Skeletal muscle tissue (tissue), 4 donors: ENCODE data around the gene OFD1. TPM values are rescaled to one million over a fixed set of nuclear protein-coding genes. Genes with fewer than 3 reads are reported as not detected.
A peak's percentile ranks its signal among the peaks of the same experiment; 100 is the strongest.

ENCODE experiments used
- H3K27ac ChIP-seq: one replicate; pipeline ENCODE4 v1.7.0; 2013; ENCODE audit warnings: mild to moderate bottlenecking, low read depth, low read length, inconsistent platforms
- H3K27me3 ChIP-seq, 3 donors: one replicate each; pipeline ENCODE4 v1.7.0; 2013; ENCODE audit warnings: low read length in 3 of 3; ENCODE audit not compliant: control insufficient read depth in 3 of 3, insufficient read depth in 3 of 3
- H3K36me3 ChIP-seq, 3 donors: one replicate each; pipeline ENCODE4 v1.7.0; 2013; ENCODE audit warnings: low read length in 3 of 3; ENCODE audit not compliant: control insufficient read depth in 3 of 3, insufficient read depth in 3 of 3
- H3K4me1 ChIP-seq, 3 donors: one replicate each; pipeline ENCODE4 v1.7.0; 2013; ENCODE audit warnings: low read length in 3 of 3, mild to moderate bottlenecking in 3 of 3; ENCODE audit not compliant: control insufficient read depth in 3 of 3, insufficient read depth in 3 of 3
- H3K4me3 ChIP-seq, 3 donors: one replicate each; pipeline ENCODE4 v1.7.0; 2013; ENCODE audit warnings: low read length in 3 of 3
- H3K9ac ChIP-seq, 3 donors: one replicate each; pipeline ENCODE4 v1.7.0; 2013; ENCODE audit warnings: low read length in 3 of 3, mild to moderate bottlenecking in 3 of 3, moderate library complexity in 2 of 3, low read depth in 1 of 3
- H3K9me3 ChIP-seq, 3 donors: one replicate each; pipeline ENCODE4 v1.7.0; 2013; ENCODE audit warnings: low read length in 3 of 3; ENCODE audit not compliant: control insufficient read depth in 3 of 3
- total RNA-seq: library from RNA; depleted of rRNA; stranded (reverse); fragments of >200 nt; gene quantifications from one replicate; pipeline ENCODE4 v1.2.3, GENCODE V29; 2014
- donor health status: Osteomylitis.

The OFD1 gene
- total RNA-seq, 1 donor from 2014 or later, result 7.3 TPM

DNA sequence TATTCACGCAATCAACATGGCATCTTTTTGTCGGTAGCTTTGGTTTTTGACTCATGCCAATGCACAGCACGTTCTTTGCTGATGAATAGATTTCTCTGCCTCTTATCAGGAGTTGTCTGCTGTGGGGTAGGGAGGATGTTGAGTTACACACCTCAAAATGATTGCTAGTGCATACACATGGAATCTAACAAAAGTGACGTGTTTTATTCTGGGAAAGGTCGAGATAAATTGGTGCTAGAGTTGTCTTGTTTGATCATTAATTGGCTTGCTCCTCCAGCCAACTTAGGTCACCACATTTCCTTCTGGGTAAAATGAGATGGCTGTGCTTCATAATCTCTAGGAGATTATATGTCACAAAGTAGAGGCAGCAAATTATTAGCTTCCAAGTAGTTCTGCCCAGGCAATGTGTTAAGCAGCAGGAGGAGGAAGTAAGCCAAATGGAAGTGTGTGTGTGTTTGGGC is 41.7 kb upstream of the OFD1 start:
- Histone ChIP-seq H3K9ac (no peak overlapping the region), H3K4me1 (peaks cover 18 to 31% (median 21%) of the 10 kb centered on the region in 3 donors), H3K9me3 (no peaks in the 10 kb centered on the region), H3K27ac (no peak overlapping the region), H3K36me3 (no peaks in the 10 kb centered on the region), H3K27me3 (peaks cover 0 to 4% (median 0%) of the 10 kb centered on the region in 3 donors), H3K4me3 (no peak overlapping the region)

DNA sequence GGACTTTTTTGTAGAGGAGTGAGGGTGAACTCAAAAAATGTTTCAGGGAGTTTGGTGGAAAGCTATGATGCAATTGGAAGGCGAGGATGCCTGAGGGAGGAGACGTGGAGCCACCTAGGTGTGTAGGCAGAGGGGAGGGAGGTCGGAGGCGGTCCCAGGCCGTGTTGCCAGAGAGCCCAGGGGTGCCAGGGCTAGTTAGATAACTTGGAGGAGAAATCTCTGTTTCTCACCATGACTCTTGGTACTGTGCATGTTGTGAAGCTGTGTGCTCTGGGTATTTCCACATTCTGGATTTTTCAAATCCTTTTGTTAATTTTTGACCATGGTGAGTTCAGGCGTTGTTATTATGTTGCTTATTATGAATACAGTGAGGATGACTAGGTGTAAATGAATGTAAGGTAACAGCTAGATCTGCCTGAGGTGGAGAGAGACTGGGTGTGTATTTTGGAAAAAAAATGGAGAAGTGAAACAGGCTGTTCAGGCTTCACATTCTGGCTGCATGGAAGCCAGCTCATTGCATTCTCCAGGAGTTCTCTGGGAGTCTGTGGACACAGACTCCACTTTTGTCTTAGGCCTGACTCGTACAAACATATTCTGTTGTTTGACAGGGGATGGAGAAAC is 41.1 kb upstream of the OFD1 start:
- Histone ChIP-seq H3K4me1 (peaks cover 18 to 31% (median 21%) of the 10 kb centered on the region in 3 donors), H3K27ac (no peak overlapping the region), H3K36me3 (no peaks in the 10 kb centered on the region), H3K9me3 (no peaks in the 10 kb centered on the region), H3K9ac (no peak overlapping the region), H3K4me3 (no peak overlapping the region), H3K27me3 (peaks cover 0 to 4% (median 0%) of the 10 kb centered on the region in 3 donors)

DNA sequence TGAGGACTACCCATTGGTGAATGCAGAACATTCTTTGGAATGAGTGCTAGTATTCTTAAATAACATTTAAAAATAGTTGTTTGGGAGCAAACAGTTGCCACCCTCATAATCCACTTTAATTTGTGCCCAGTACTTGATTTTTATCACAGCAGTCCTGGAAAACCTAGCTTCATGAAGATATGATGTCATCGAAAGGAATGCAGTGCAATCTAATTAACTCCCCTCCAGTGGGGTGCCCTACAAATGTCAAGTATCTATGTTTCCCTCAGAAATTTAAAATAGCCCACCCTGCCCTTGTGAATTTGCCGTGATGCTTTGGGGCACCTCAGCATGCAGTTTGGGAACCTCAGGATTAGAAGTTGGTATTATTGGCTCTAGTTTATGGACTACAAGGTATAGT is 40.2 kb upstream of the OFD1 start:
- peaks cover 20 to 31% (median 21%) of the 10 kb centered on the region in 3 donors for H3K4me1 ChIP-seq
- peaks cover 0 to 3% (median 0%) of the 10 kb centered on the region in 3 donors for H3K27me3 ChIP-seq
- peak overlapping the region in 1 of 3 donors; percentile 62 for H3K9ac ChIP-seq
- no peaks in the 10 kb centered on the region for H3K9me3 ChIP-seq
- no peaks in the 10 kb centered on the region for H3K36me3 ChIP-seq
- no peak overlapping the region for H3K27ac ChIP-seq
- peak overlapping the region in 1 of 3 donors; percentile 41 for H3K4me3 ChIP-seq

DNA sequence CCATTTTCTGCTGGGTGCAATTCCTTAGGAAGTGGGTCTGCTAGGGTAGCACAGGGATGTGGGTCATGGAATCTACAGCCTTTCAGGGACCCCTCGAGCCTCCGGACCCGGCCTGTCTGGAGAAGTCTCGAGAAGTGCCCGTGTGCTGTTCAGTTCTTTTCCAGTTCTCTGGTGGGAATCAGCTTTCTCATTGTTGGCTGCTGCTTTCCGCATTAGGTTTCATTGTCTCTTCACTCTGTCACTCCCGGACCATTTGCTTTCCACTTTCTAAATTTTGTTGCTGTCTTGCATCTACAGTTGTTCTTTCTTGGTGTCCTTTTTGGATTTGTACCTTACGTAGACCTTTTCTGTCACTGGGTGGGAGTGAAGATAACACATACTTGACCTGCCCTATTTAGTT is 39.6 kb upstream of the OFD1 start:
- peaks cover 17 to 31% (median 23%) of the 10 kb centered on the region in 3 donors for H3K4me1 ChIP-seq
- peak overlapping the region; percentile 9 to 41 (median 35) for H3K4me3 ChIP-seq
- H3K9me3 ChIP-seq, result no peaks in the 10 kb centered on the region
- no peaks in the 10 kb centered on the region for H3K36me3 ChIP-seq
- no peaks in the 10 kb centered on the region for H3K27me3 ChIP-seq
- H3K9ac ChIP-seq, result peak overlapping the region in 2 of 3 donors; percentile 47 to 62
- no peak overlapping the region for H3K27ac ChIP-seq

DNA sequence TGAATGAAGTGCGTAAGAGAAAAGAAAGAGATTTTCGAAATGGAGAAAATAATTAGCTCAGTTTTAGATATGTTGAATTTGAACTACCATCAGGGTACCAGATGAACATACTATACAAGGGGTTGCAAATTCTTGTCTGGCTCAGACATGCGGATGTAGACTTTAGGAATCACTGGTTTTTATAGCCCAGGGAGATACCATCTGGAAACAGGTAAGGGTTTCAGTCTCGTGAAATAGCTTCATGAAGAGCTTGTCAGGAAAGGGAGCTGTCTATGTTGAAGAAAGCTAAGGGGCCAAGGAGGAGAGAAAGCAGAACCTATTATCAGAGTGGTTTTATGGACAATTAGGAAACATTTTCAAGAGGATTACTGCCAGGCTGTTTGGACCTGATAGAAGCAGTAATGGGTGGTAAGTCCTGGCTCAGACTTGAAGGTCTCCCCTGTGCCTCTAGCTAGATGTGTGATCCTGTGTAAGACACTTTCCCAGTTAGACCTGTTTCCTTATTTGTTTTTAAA is 38.9 kb upstream of the OFD1 start:
- H3K9ac ChIP-seq, result no peak overlapping the region
- no peaks in the 10 kb centered on the region for H3K27me3 ChIP-seq
- no peaks in the 10 kb centered on the region for H3K36me3 ChIP-seq
- H3K9me3 ChIP-seq, result no peaks in the 10 kb centered on the region
- peaks cover 17 to 28% (median 23%) of the 10 kb centered on the region in 3 donors for H3K4me1 ChIP-seq
- no peak overlapping the region for H3K27ac ChIP-seq
- no peak overlapping the region for H3K4me3 ChIP-seq

DNA sequence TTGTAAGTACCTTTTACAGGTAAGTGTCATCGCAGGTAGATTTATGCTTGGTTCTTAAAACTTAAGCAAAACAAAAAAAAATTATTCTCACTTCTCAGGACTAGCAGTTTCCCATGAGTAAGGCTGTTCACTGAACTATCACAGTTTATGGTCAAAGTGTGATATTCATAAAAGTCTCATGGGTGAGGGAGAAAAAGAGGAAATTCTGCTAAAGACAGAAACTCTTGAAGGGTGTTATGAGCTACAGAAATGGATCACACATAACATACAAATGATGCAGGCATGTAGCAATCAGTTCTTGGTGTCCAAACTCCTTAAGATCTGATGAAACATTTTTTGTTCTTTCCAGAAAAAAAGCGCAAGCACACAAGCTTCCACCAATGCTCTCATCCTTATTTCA is 37.1 kb upstream of the OFD1 start:
- Histone ChIP-seq H3K27ac (no peak overlapping the region), H3K27me3 (no peaks in the 10 kb centered on the region), H3K4me3 (no peak overlapping the region), H3K9me3 (no peaks in the 10 kb centered on the region), H3K36me3 (no peaks in the 10 kb centered on the region), H3K4me1 (peaks cover 23 to 31% (median 29%) of the 10 kb centered on the region in 3 donors), H3K9ac (no peak overlapping the region)

DNA sequence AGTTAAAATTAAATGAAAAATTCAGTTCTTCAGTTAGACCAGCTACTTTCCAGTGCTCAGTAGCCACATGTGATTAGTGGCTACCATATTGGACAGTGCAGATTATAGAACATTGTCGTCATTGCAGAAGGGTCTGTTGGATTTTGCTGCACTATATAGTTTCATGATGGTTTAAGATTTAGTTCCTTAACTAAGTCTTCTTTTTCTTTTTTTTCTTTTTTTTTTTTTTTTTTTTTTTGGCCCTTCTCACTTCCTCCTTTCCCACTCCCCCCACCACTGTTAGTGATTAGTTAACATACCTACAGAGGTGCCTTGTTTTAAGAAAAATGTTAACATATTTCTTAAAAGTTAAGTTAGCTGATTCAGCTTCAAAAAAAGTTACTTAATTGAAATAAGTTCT is 36.6 kb upstream of the OFD1 start:
- peaks cover 19 to 30% (median 29%) of the 10 kb centered on the region in 3 donors for H3K4me1 ChIP-seq
- no peaks in the 10 kb centered on the region for H3K27me3 ChIP-seq
- no peak overlapping the region for H3K27ac ChIP-seq
- H3K4me3 ChIP-seq, result no peak overlapping the region
- no peaks in the 10 kb centered on the region for H3K9me3 ChIP-seq
- no peak overlapping the region for H3K9ac ChIP-seq
- H3K36me3 ChIP-seq, result no peaks in the 10 kb centered on the region

DNA sequence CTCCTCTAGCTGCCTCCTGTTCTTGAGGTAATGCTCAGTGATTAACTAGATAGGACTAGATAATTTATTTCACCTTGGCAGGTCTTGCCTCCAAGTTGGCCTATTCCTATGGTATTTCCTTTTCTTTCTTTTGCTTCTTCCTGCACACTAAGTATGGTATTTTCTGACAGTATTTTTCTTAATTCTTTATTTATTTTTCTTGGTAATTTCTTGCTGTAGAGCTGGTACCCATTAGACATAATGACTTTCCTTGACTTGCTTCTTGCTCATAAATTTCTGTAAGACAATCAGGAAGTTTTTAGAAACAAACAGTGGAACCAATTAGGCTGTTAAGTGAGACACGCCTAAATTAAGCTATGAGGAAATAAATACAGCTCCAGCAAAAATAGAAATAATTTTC is 36.1 kb upstream of the OFD1 start:
- Histone ChIP-seq H3K27ac (no peak overlapping the region), H3K4me1 (peaks cover 15 to 30% (median 28%) of the 10 kb centered on the region in 3 donors), H3K36me3 (no peaks in the 10 kb centered on the region), H3K27me3 (no peaks in the 10 kb centered on the region), H3K9me3 (no peaks in the 10 kb centered on the region), H3K9ac (no peak overlapping the region), H3K4me3 (no peak overlapping the region)

DNA sequence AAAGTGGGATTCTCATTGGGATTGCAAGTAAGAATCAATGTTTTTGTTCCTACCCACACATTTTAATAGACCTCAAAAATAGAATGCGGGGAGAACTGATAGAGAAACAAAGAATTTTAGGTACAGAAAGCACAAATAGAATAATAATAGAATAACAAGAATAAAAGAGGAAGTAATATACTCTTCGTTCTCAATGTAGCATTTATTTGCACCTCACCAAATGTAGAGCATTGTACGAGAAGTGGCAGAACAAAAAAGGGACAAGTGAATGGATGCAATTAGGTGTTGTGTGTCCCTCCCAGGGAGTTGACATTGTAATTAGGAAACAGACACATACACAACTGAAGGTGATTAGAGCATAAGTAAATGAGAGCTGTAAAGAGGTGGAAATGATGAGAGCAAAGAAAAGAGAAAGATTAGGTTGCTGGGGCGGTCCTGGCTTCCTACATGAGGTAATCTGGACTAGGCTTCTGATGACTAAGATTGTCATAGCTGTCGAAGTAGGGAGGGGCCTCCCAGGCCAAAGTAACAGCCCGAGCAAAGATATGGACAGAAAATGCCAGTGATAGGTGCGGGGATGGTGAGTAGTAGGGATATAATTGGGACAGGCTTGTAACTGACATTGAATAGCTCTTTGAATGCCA is 35.2 kb upstream of the OFD1 start:
- Histone ChIP-seq H3K4me3 (no peak overlapping the region), H3K27me3 (no peaks in the 10 kb centered on the region), H3K4me1 (peaks cover 11 to 27% (median 27%) of the 10 kb centered on the region in 3 donors), H3K9ac (no peak overlapping the region), H3K9me3 (no peaks in the 10 kb centered on the region), H3K27ac (no peak overlapping the region), H3K36me3 (no peaks in the 10 kb centered on the region)

DNA sequence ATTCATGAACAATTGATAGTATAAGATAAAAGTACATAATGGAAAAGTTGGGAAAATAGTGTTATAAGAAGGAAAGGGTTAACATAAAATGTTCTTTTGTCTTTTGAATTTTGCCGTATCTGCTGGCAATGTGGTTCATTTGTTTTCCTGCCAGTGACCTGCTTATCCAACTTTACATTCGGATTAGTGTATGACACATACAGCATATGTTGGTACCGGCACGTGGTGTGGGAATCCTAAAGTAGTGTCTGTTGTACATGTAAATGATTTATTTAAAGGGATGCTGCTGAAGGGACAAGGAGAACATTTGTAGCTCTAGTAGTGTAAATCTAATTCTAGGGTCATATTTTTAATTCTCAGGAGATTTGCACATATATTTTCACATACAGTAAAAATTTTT is 34.2 kb upstream of the OFD1 start:
- Histone ChIP-seq H3K9me3 (no peaks in the 10 kb centered on the region), H3K4me3 (no peak overlapping the region), H3K36me3 (no peaks in the 10 kb centered on the region), H3K4me1 (peaks cover 11 to 19% (median 18%) of the 10 kb centered on the region in 3 donors), H3K27me3 (no peaks in the 10 kb centered on the region), H3K27ac (no peak overlapping the region), H3K9ac (no peak overlapping the region)
